Liver (tissue), 3 donors: ENCODE data around the gene HARBI1.

Source experiments
- CTCF ChIP-seq: fragments of 150-350 bp; IDR thresholded peaks from 2 replicates; pipeline ENCODE4 v1.5.1; 2017; ENCODE audit warnings: improper control_type of control experiment, low read depth, low read length; ENCODE audit not compliant: missing input control
- HNF4G ChIP-seq: IDR thresholded peaks from 2 replicates; pipeline ENCODE4 v1.6.1; 2016; ENCODE audit warnings: antibody characterized with exemption
- MAX ChIP-seq: IDR thresholded peaks from 2 replicates; pipeline ENCODE4 v1.6.1; 2016; ENCODE audit warnings: antibody characterized with exemption
- NR2F2 ChIP-seq: IDR thresholded peaks from 2 replicates; pipeline ENCODE4 v1.6.1; 2016; ENCODE audit warnings: antibody characterized with exemption
- RAD21 ChIP-seq, 2 donors: IDR thresholded peaks; 2 replicates each; pipeline ENCODE4 v1.6.1; 2016; ENCODE audit warnings: antibody characterized with exemption in 2 of 2, mild to moderate bottlenecking in 2 of 2
- REST ChIP-seq: IDR thresholded peaks from 2 replicates; pipeline ENCODE4 v1.6.1; 2016; ENCODE audit warnings: antibody characterized with exemption, mild to moderate bottlenecking
- SP1 ChIP-seq: IDR thresholded peaks from 2 replicates; pipeline ENCODE4 v1.6.1; 2018; ENCODE audit warnings: antibody characterized with exemption, mild to moderate bottlenecking
- TAF1 ChIP-seq: conservative IDR thresholded peaks from 2 replicates; pipeline ENCODE4 v1.6.1; 2016; ENCODE audit warnings: antibody characterized with exemption, mild to moderate bottlenecking
- donor health status: healthy.
- donor health status: healthy.

DNA sequence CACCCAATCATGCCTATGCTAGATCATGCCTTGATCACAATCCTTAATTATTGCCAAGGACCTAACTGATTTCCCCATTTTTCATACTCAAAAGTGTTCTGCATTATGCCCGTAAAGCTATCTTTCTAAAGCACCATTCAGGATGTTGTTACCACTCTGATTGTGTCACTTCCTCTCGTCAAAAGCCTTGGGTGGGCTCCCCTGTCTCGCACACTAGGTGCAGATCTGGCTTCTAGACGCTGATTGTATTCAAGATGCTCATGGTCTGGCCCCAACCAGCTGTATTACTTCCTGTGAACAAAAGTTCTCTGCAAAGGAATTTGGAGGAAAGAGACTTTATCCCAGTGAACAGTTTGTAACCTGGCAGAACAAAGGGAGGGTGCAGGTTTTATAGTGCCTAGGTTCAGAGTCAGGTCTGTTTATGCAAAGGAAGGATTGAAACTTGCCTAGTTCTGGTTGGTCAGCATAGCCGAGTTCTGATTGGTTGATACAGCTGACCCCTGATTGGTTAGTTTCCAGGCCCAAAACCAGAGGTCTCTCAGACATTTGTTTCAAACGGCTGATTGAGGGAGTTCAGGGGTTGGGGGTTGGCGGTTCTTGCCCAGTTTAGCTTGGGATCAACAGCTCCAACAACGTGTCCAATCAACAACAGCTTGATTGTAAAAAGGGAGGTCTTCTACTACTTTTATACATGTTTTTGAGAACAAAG, 25.8 kb upstream of the HARBI1 start:
- TF ChIP-seq HNF4G: no peak
- TF ChIP-seq CTCF: no peak
- TF ChIP-seq MAX: no peak
- TF ChIP-seq SP1: no peak
- no peak for TF ChIP-seq TAF1
- TF ChIP-seq RAD21 (IDR thresholded peaks at IDR 0.05): no peak
- no peak for TF ChIP-seq REST
- no peak for TF ChIP-seq NR2F2
